Right lobe of liver (tissue), 4 donors: ENCODE measurements around the gene ADARB2.

Experiments
- CTCF ChIP-seq, 4 donors: fragments of 200-600 bp in 3 of 4; fragments of 450-650 bp in 1 of 4; IDR thresholded peaks; one replicate each; pipeline versions ENCODE4 v1.5.1 to v1.8.0; 2016 to 2022; ENCODE audit warnings: antibody characterized with exemption in 4 of 4, mild to moderate bottlenecking in 2 of 4
- POLR2A ChIP-seq: fragments of 450-650 bp; IDR thresholded peaks from one replicate; pipeline ENCODE4 v1.6.1; 2017; ENCODE audit warnings: antibody characterized with exemption, mild to moderate bottlenecking
- donor health status: DM: no; HTN: no; CAD: no.
- donor health status: DM: no; HTN: no; CAD: no.
- donor health status: DM: no; HTN: yes; CAD: no.

- TF ChIP-seq CTCF (IDR thresholded peaks at IDR 0.05) = no peak
- no peak for TF ChIP-seq POLR2A
These were observed 91.4 kb downstream of the ADARB2 start for GRCh38 chr10:1645896-1646295.
